ENCODE results near the gene ARHGAP18.

ARHGAP18 gene

DNA sequence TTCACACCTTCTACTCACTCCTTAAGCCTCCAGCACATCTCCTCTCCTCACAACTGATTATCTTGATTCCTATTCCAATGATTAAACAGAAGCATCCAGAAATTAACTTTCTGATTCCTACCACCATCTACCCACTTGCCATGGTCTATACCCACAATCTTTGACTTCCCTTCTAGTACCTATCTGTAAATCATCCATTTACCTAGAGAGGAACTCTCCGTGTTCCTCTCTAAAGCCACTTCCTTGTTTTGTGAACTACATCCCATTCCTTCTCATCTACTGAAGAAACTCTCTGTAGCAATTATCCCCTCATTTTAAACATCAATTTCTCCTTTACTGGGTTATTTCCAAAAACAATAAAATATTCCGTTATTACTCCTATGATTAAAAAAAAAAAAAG lies 167.3 kb downstream of the ARHGAP18 start:
- DNase-seq (ENCODE audit: low read depth) = no peak
- no peak overlapping the region for H3K4me3 ChIP-seq (ENCODE audit: low read length)
- TF ChIP-seq, protein P1, sequence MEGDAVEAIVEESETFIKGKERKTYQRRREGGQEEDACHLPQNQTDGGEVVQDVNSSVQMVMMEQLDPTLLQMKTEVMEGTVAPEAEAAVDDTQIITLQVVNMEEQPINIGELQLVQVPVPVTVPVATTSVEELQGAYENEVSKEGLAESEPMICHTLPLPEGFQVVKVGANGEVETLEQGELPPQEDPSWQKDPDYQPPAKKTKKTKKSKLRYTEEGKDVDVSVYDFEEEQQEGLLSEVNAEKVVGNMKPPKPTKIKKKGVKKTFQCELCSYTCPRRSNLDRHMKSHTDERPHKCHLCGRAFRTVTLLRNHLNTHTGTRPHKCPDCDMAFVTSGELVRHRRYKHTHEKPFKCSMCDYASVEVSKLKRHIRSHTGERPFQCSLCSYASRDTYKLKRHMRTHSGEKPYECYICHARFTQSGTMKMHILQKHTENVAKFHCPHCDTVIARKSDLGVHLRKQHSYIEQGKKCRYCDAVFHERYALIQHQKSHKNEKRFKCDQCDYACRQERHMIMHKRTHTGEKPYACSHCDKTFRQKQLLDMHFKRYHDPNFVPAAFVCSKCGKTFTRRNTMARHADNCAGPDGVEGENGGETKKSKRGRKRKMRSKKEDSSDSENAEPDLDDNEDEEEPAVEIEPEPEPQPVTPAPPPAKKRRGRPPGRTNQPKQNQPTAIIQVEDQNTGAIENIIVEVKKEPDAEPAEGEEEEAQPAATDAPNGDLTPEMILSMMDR (IDR thresholded peaks at IDR 0.05; ENCODE audit: insufficient read depth, low read depth, low read length, missing control alignments) = no peak

- TF ChIP-seq, protein P1 (IDR thresholded peaks at IDR 0.05; ENCODE audit: insufficient read depth, low read depth, low read length, missing control alignments) = no peak
Observed at GRCh38 chr6:129539032-129539431, 170.9 kb downstream of the ARHGAP18 start.

GRCh38 chr6:129536271-129536670 lies 173.7 kb downstream of the ARHGAP18 start:
- H3K4me3 ChIP-seq (ENCODE audit: low read length) = no peak overlapping the region
- TF ChIP-seq, protein P1 (IDR thresholded peaks at IDR 0.05; ENCODE audit: insufficient read depth, low read depth, low read length, missing control alignments) = no peak
- no peak for DNase-seq (ENCODE audit: low read depth)

More at GRCh38 chr6:129539032-129539431, 170.9 kb downstream of the ARHGAP18 start:
- H3K4me3 ChIP-seq (ENCODE audit: low read length) = no peak overlapping the region
- no peak for DNase-seq (ENCODE audit: low read depth)

GRCh38 chr6:129534926-129535325 lies 175.1 kb downstream of the ARHGAP18 start:
- TF ChIP-seq, protein P1 (IDR thresholded peaks at IDR 0.05; ENCODE audit: insufficient read depth, low read depth, low read length, missing control alignments) = no peak
- DNase-seq (ENCODE audit: low read depth) = no peak
- no peak overlapping the region for H3K4me3 ChIP-seq (ENCODE audit: low read length)

Data from epithelial cell of esophagus (primary cell).